Measurements from ENCODE around the gene PACRG. TPM values are rescaled to one million over a fixed set of nuclear protein-coding genes. Genes with fewer than 3 reads are reported as not detected.

Gene PACRG
- total RNA-seq, 1 experiment from 2014 or later, result 0.44 TPM

GRCh38 chr6:162863821-162864220, 136.0 kb downstream of the PACRG start (continued):
- TF ChIP-seq E2F5 (CRISPR knock-in tag; IDR thresholded peaks at IDR 0.05), result no peak

GRCh38 chr6:162864911-162865310, 137.1 kb downstream of the PACRG start:
- no peaks in the 10 kb centered on the region for H3K9me3 Mint-ChIP-seq
- H3K36me3 Mint-ChIP-seq, result no peaks in the 10 kb centered on the region
- TF ChIP-seq JAZF1 (CRISPR knock-in tag; IDR thresholded peaks at IDR 0.05) (no peak), ARID4B (CRISPR knock-in tag; IDR thresholded peaks at IDR 0.05; ENCODE audit: borderline replicate concordance) (no peak), ERG (CRISPR knock-in tag; IDR thresholded peaks at IDR 0.05) (no peak), AFF4 (CRISPR knock-in tag; IDR thresholded peaks at IDR 0.05; ENCODE audit: borderline replicate concordance) (no peak), GABPB1 (CRISPR knock-in tag; IDR thresholded peaks at IDR 0.05) (no peak), HMGA2 (CRISPR knock-in tag; IDR thresholded peaks at IDR 0.05) (no peak), SMAD4 (CRISPR knock-in tag; IDR thresholded peaks at IDR 0.05) (no peak), ELF4 (CRISPR knock-in tag; IDR thresholded peaks at IDR 0.05; ENCODE audit: low read depth) (no peak), ZNF532 (CRISPR knock-in tag; IDR thresholded peaks at IDR 0.05; ENCODE audit: borderline replicate concordance) (no peak), NR2C2 (CRISPR knock-in tag; IDR thresholded peaks at IDR 0.05) (no peak)
- no peak overlapping the region for H3K4me3 Mint-ChIP-seq
- POLR2A ChIA-PET, result no interaction called here
- no peak for DNase-seq (ENCODE audit: low spot score)
- ATAC-seq, result no peak
- CTCF ChIA-PET, result no interaction called here
- H3K4me1 Mint-ChIP-seq, result peaks cover 9% of the 10 kb centered on the region
- no peak overlapping the region for H3K27ac Mint-ChIP-seq
- no peaks in the 10 kb centered on the region for H3K27me3 Mint-ChIP-seq (ENCODE audit: low read depth)
